Tibial nerve (tissue), 4 donors: ENCODE data around the gene GRIA1. TPM values are rescaled to one million over a fixed set of nuclear protein-coding genes. Genes with fewer than 3 reads are reported as not detected.

Source experiments
- DNase-seq, 2 donors: peaks; one replicate each; pipeline ENCODE4 v3.0.0-alpha.2; 2019; ENCODE audit warnings: low spot score in 2 of 2
- H3K27ac ChIP-seq, 4 donors: fragments of 200-600 bp; sonication (generic) in 3 of 4; one replicate each; pipeline ENCODE4 v1.5.1; 2017 to 2019; ENCODE audit warnings: mild to moderate bottlenecking in 1 of 4
- H3K27me3 ChIP-seq, 2 donors: fragments of 200-600 bp; sonication (generic) in 1 of 2; one replicate each; pipeline versions ENCODE4 v1.5.1 to v1.6.0; 2017 to 2019
- H3K36me3 ChIP-seq, 3 donors: fragments of 200-600 bp; sonication (generic); one replicate each; pipeline ENCODE4 v1.5.1; 2018 to 2019
- H3K4me1 ChIP-seq, 4 donors: fragments of 200-600 bp; sonication (generic) in 3 of 4; one replicate each; pipeline ENCODE4 v1.5.1; 2017 to 2019
- H3K4me3 ChIP-seq, 4 donors: fragments of 200-600 bp; sonication (generic) in 3 of 4; one replicate each; pipeline ENCODE4 v1.5.1; 2017 to 2019; ENCODE audit warnings: mild to moderate bottlenecking in 1 of 4, moderate library complexity in 1 of 4
- H3K9me3 ChIP-seq, 4 donors: fragments of 200-600 bp; sonication (generic) in 3 of 4; one replicate each; pipeline ENCODE4 v1.5.1; 2017 to 2019
- EP300 ChIP-seq, 2 donors: sonication (generic); formaldehyde crosslinking; IDR thresholded peaks; one replicate each; pipeline ENCODE4 v1.6.1; 2017; ENCODE audit warnings: antibody characterized with exemption in 2 of 2, mild to moderate bottlenecking in 1 of 2
- POLR2A ChIP-seq, 2 donors: fragments of 450-650 bp; IDR thresholded peaks; one replicate each; pipeline ENCODE4 v1.6.1; 2017; ENCODE audit warnings: antibody characterized with exemption in 2 of 2, mild to moderate bottlenecking in 2 of 2, moderate library complexity in 2 of 2
- WGBS, 2 donors: methylation state at CpG; one replicate each; pipeline ENCODE4 v1.1.5; 2018; 5-methylcytosine and 5-hydroxymethylcytosine counted together
- total RNA-seq, 4 donors: library from RNA; depleted of rRNA; stranded (reverse); fragments of >200 nt; gene quantifications; one replicate each; pipeline ENCODE4 v1.1.0, GENCODE V29; 2016
- TF ChIP-seq, protein P1 (sequence below), 5 experiments: fragments of 200-600 bp in 3 of 5; fragments of 450-650 bp in 2 of 5; sonication (generic) in 3 of 5; IDR thresholded peaks; one replicate each; pipeline ENCODE4 v1.5.1; 2016 to 2019; ENCODE audit warnings: antibody characterized with exemption in 5 of 5, mild to moderate bottlenecking in 3 of 5, moderate library complexity in 2 of 5

Gene GRIA1
- total RNA-seq, 4 donors from 2014 or later = 1.2 to 2.1 (median 1.5) TPM

DNA sequence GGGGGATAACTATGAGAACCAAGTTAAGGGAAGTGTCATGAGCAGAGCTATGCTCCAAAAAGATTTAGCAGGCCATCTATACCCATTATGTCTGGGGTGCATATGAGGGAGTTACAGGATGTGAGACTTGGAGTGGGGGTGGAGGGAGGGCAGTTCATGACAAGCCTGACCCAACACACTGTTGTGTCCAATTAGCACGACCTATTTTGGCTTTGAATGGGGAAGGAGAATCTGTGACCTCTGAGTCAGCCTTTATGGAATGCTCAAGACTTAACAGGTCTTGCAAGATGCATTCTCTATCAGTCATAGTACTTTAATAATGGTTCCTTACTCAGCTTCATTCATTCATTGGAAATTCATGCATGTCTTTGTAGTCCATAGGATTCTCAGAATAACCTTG is 71.7 kb downstream of the GRIA1 start:
- no peak for DNase-seq
- Histone ChIP-seq H3K4me1 (no peaks in the 10 kb centered on the region), H3K27ac (no peak overlapping the region), H3K36me3 (no peaks in the 10 kb centered on the region), H3K27me3 (no peaks in the 10 kb centered on the region), H3K9me3 (peaks cover 0 to 3% (median 0%) of the 10 kb centered on the region in 4 donors), H3K4me3 (no peak overlapping the region)
- TF ChIP-seq POLR2A (IDR thresholded peaks at IDR 0.05) = no peak
- no peak for TF ChIP-seq EP300 (IDR thresholded peaks at IDR 0.05)
- TF ChIP-seq, protein P1, sequence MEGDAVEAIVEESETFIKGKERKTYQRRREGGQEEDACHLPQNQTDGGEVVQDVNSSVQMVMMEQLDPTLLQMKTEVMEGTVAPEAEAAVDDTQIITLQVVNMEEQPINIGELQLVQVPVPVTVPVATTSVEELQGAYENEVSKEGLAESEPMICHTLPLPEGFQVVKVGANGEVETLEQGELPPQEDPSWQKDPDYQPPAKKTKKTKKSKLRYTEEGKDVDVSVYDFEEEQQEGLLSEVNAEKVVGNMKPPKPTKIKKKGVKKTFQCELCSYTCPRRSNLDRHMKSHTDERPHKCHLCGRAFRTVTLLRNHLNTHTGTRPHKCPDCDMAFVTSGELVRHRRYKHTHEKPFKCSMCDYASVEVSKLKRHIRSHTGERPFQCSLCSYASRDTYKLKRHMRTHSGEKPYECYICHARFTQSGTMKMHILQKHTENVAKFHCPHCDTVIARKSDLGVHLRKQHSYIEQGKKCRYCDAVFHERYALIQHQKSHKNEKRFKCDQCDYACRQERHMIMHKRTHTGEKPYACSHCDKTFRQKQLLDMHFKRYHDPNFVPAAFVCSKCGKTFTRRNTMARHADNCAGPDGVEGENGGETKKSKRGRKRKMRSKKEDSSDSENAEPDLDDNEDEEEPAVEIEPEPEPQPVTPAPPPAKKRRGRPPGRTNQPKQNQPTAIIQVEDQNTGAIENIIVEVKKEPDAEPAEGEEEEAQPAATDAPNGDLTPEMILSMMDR (IDR thresholded peaks at IDR 0.05) = no peak
- 38 to 57% methylated on average over 1 of the region's 1 CpG for WGBS, 2 donors

DNA sequence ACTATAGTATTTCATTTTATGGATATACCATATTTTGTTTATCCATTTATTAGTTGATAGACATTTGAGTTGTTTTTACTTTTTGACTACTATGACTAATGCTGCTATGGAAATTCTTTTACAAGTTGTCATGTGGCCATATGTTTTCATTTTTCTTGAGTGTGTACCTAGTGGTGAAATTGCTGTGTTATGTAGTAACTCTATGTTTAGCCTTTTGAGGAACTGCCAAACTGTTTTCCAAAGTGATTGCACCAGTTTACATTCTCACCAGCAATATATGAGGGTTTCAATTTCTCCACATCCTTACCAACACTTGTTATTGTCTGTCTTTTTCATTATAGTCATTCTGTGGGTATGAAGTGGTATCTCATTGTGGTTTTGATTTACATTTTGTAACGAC is 75.4 kb downstream of the GRIA1 start:
- DNase-seq = no peak
- H3K4me1 ChIP-seq = peaks cover 0 to 16% (median 0%) of the 10 kb centered on the region in 4 donors
- WGBS, 2 donors = 73 to 77% methylated on average over 1 of the region's 1 CpG
- no peaks in the 10 kb centered on the region for H3K36me3 ChIP-seq
- no peaks in the 10 kb centered on the region for H3K9me3 ChIP-seq
- H3K27ac ChIP-seq = no peak overlapping the region
- no peak for TF ChIP-seq POLR2A (IDR thresholded peaks at IDR 0.05)
- no peak for TF ChIP-seq EP300 (IDR thresholded peaks at IDR 0.05)
- TF ChIP-seq, protein P1 (IDR thresholded peaks at IDR 0.05) = no peak
- no peaks in the 10 kb centered on the region for H3K27me3 ChIP-seq
- H3K4me3 ChIP-seq = no peak overlapping the region

DNA sequence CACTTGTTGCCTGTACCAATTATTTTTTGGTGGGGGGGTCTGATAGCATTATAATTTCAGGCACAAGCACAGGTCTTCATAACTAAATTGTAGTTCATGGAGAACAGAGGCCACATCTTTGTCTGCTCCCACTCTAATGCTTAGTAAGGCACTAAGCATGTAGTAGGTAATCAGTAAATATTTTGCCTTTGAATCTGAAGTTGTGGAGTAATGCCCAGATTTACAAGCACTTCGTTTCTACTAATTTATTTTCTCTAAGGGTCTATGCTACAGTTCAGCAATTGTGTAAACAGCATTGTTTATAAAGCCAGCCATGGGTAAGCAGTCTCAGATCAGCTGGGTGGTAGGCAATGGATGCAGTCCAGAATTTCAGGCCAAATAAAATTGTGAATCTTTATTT is 78.6 kb downstream of the GRIA1 start:
- WGBS, 2 donors = 17 to 28% methylated on average over 1 of the region's 1 CpG
- Histone ChIP-seq H3K9me3 (no peaks in the 10 kb centered on the region), H3K27me3 (no peaks in the 10 kb centered on the region), H3K4me1 (peaks cover 0 to 25% (median 0%) of the 10 kb centered on the region in 4 donors), H3K4me3 (no peak overlapping the region), H3K27ac (no peak overlapping the region), H3K36me3 (no peaks in the 10 kb centered on the region)
- no peak for DNase-seq
- TF ChIP-seq POLR2A (IDR thresholded peaks at IDR 0.05) (no peak), EP300 (IDR thresholded peaks at IDR 0.05) (no peak)
- TF ChIP-seq, protein P1 (IDR thresholded peaks at IDR 0.05) = no peak

DNA sequence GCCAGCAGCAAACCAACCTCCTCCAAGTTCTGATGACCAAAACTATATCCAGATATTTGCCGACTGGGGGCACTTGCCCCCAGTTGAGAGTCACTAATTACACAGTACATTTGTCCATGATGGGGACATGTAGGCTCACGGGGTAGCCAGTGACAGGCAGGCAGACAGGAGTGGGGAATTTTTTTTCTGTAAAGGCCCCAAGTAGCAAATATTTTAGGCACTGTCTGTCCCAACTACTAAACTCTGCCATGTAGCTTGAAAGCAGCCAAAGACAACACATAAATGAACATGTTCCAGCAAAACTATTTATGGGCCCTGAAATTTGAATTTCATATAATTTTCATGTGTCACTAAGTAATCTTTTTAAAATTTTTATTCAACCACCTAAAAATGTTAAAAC is 80.7 kb downstream of the GRIA1 start:
- no peaks in the 10 kb centered on the region for H3K9me3 ChIP-seq
- 36 to 45% methylated on average over 2 of the region's 2 CpGs for WGBS, 2 donors
- no peak for DNase-seq
- peaks cover 0 to 25% (median 0%) of the 10 kb centered on the region in 4 donors for H3K4me1 ChIP-seq
- peak overlapping the region in 1 of 4 donors; percentile 11 for H3K27ac ChIP-seq
- TF ChIP-seq EP300 (IDR thresholded peaks at IDR 0.05) = peak in 1 of 2 donors; percentile 44
- TF ChIP-seq, protein P1 (IDR thresholded peaks at IDR 0.05) = no peak
- no peaks in the 10 kb centered on the region for H3K27me3 ChIP-seq
- H3K36me3 ChIP-seq = no peaks in the 10 kb centered on the region
- no peak overlapping the region for H3K4me3 ChIP-seq

DNA sequence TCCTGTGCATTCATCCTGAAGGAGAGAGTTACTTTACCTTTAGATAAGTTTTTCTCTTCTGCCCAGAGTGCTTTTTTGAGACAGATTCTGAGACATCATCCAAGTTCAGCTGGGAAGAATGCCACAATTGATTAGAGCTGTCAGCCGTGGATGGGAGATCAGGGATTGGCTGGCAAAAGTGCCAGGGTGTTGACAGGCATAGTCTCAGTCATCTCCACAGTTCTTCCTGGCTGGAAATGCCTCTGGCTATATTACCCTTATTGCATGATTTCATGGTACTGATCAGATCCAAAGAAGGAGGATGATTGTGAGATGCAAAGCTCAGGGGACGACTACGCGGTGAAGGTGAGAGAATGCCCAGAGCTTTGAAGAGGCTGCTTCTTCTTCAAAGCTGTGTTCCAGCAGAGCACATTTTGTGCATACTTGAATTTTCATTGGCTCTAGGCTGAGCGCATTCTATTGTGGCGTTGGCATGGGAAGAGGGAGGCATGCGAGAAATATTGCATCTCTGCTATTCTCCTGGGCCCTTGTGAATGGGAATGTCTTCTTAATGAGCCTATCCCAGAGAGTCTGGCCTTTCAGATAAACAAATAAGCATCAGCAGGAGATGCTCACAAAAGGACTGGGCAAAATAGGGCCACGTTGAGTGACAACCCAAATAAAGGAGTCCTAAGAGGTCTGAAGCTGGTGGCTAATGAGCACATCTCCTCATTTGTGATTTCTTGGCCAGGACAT is 82.1 kb downstream of the GRIA1 start:
- Histone ChIP-seq H3K9me3 (no peaks in the 10 kb centered on the region), H3K4me1 (peaks cover 0 to 25% (median 0%) of the 10 kb centered on the region in 4 donors), H3K36me3 (no peaks in the 10 kb centered on the region), H3K27ac (no peak overlapping the region), H3K27me3 (no peaks in the 10 kb centered on the region), H3K4me3 (no peak overlapping the region)
- TF ChIP-seq, protein P1 (IDR thresholded peaks at IDR 0.05) = no peak
- TF ChIP-seq POLR2A (IDR thresholded peaks at IDR 0.05) = no peak
- TF ChIP-seq EP300 (IDR thresholded peaks at IDR 0.05) = no peak
- no peak for DNase-seq
- 67 to 68% methylated on average over 8 of the region's 8 CpGs for WGBS, 2 donors
